Neural progenitor cell (in vitro differentiated cells): ENCODE results near the gene WDR36. TPM values are rescaled to one million over a fixed set of nuclear protein-coding genes. Genes with fewer than 3 reads are reported as not detected.

ENCODE experiments used
- DNase-seq: peaks from one replicate; pipeline ENCODE4 v3.0.0-alpha.2; 2016; ENCODE audit warnings: low spot score
- H2AFZ ChIP-seq: fragments of 200-600 bp; sonication (generic); replicated peaks from 2 replicates; pipeline ENCODE4 v1.6.1; 2016; ENCODE audit warnings: antibody characterized with exemption
- H3F3A ChIP-seq: fragments of 200-600 bp; sonication (generic); 2 replicates; pipeline ENCODE4 v1.6.1; 2016; ENCODE audit warnings: antibody characterized with exemption, low read depth
- H3K27ac ChIP-seq: fragments of 200-600 bp; sonication (generic); 2 replicates; pipeline ENCODE4 v1.5.1; 2016; ENCODE audit warnings: mild to moderate bottlenecking
- H3K27me3 ChIP-seq: fragments of 200-600 bp; sonication (generic); 2 replicates; pipeline ENCODE4 v1.6.1; 2016; ENCODE audit warnings: mild to moderate bottlenecking, moderate library complexity
- H3K36me3 ChIP-seq: fragments of 200-600 bp; sonication (generic); 2 replicates; pipeline ENCODE4 v1.5.1; 2016
- H3K4me1 ChIP-seq: fragments of 200-600 bp; sonication (generic); 2 replicates; pipeline ENCODE4 v1.6.1; 2016; ENCODE audit warnings: mixed run types
- H3K4me2 ChIP-seq: fragments of 200-600 bp; sonication (generic); 2 replicates; pipeline ENCODE4 v1.6.1; 2016
- H3K4me3 ChIP-seq: fragments of 200-600 bp; sonication (generic); 2 replicates; pipeline ENCODE4 v1.5.1; 2016
- H3K79me2 ChIP-seq: fragments of 200-600 bp; sonication (generic); 2 replicates; pipeline ENCODE4 v1.6.1; 2016; ENCODE audit warnings: low read depth
- H3K9ac ChIP-seq: fragments of 200-600 bp; sonication (generic); 2 replicates; pipeline ENCODE4 v1.6.1; 2016
- H3K9me3 ChIP-seq: fragments of 200-600 bp; sonication (generic); 2 replicates; pipeline ENCODE4 v1.5.1; 2016; ENCODE audit warnings: low read depth
- H4K20me1 ChIP-seq: fragments of 200-600 bp; sonication (generic); 2 replicates; pipeline ENCODE4 v1.6.1; 2016; ENCODE audit warnings: low read depth
- H3K27ac Mint-ChIP-seq: 3 replicates; pipeline ENCODE4 v1.8.0; 2021; ENCODE audit warnings: mixed read lengths
- H3K27me3 Mint-ChIP-seq: 2 replicates; pipeline ENCODE4 v1.8.0; 2022; ENCODE audit warnings: low read depth, mild to moderate bottlenecking, inconsistent platforms, moderate library complexity, mixed read lengths; ENCODE audit not compliant: insufficient read depth
- H3K36me3 Mint-ChIP-seq: 3 replicates; pipeline ENCODE4 v1.8.0; 2021; ENCODE audit warnings: mixed read lengths
- H3K4me1 Mint-ChIP-seq: 3 replicates; pipeline ENCODE4 v1.8.0; 2021; ENCODE audit warnings: mixed read lengths
- H3K4me3 Mint-ChIP-seq: 3 replicates; pipeline ENCODE4 v1.8.0; 2021; ENCODE audit warnings: mild to moderate bottlenecking, moderate library complexity, mixed read lengths
- H3K9me3 Mint-ChIP-seq: 3 replicates; pipeline ENCODE4 v1.8.0; 2020; ENCODE audit warnings: mixed read lengths
- EZH2 ChIP-seq: fragments of 200-600 bp; sonication (generic); IDR thresholded peaks from 2 replicates; pipeline ENCODE4 v1.6.1; 2017; ENCODE audit warnings: antibody characterized with exemption, mild to moderate bottlenecking, moderate library complexity
- EZH2phosphoT487 ChIP-seq: fragments of 200-600 bp; sonication (generic); IDR thresholded peaks from 2 replicates; pipeline ENCODE4 v1.6.1; 2017; ENCODE audit warnings: antibody characterized with exemption
- total RNA-seq: library from RNA; depleted of rRNA; stranded (reverse); fragments of >200 nt; gene quantifications from 2 replicates; pipeline ENCODE4 v1.2.3, GENCODE V29; 2015; ENCODE audit warnings: low replicate concordance
- TF ChIP-seq, protein P1 (sequence below): fragments of 200-600 bp; sonication (generic); IDR thresholded peaks from 2 replicates; pipeline ENCODE4 v1.5.1; 2017; ENCODE audit warnings: antibody characterized with exemption, mild to moderate bottlenecking

The WDR36 gene
- total RNA-seq, 1 donor from 2014 or later, result 60.1 TPM

DNA sequence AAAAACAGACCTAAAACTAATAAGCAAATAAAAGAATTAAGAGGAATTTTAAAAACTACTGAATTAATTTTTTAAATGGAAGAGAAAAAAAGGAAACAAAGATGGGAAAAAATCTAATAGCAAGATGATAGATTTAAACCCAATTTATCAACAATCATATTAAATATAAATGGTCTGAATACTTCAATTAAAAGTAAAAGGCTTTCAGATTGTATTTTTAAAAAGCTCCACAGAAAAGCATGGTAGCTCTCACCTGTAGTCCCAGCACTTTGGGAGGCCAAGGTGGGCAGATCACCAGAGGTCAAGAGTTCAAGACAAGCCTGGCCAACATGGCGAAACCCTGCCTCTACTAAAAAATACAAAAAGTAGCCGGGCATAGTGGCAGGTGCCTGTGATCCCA lies 32.0 kb upstream of the WDR36 start:
- Mint-ChIP-seq H3K9me3 (no peaks in the 10 kb centered on the region), H3K4me1 (no peaks in the 10 kb centered on the region), H3K27me3 (no peaks in the 10 kb centered on the region), H3K36me3 (no peaks in the 10 kb centered on the region), H3K4me3 (no peak overlapping the region), H3K27ac (no peak overlapping the region)
- H3K27ac ChIP-seq, result no peak overlapping the region
- no peak overlapping the region for H3K4me2 ChIP-seq
- no peaks in the 10 kb centered on the region for H3K9me3 ChIP-seq
- H3K4me1 ChIP-seq, result no peaks in the 10 kb centered on the region
- no peaks in the 10 kb centered on the region for H3K79me2 ChIP-seq
- H3K27me3 ChIP-seq, result no peaks in the 10 kb centered on the region
- no peak overlapping the region for H2AFZ ChIP-seq
- H3K9ac ChIP-seq, result no peak overlapping the region
- H3K36me3 ChIP-seq, result no peaks in the 10 kb centered on the region
- no peaks in the 10 kb centered on the region for H3F3A ChIP-seq
- H4K20me1 ChIP-seq, result no peaks in the 10 kb centered on the region
- TF ChIP-seq EZH2 (no peak), EZH2phosphoT487 (no peak)
- TF ChIP-seq, protein P1, sequence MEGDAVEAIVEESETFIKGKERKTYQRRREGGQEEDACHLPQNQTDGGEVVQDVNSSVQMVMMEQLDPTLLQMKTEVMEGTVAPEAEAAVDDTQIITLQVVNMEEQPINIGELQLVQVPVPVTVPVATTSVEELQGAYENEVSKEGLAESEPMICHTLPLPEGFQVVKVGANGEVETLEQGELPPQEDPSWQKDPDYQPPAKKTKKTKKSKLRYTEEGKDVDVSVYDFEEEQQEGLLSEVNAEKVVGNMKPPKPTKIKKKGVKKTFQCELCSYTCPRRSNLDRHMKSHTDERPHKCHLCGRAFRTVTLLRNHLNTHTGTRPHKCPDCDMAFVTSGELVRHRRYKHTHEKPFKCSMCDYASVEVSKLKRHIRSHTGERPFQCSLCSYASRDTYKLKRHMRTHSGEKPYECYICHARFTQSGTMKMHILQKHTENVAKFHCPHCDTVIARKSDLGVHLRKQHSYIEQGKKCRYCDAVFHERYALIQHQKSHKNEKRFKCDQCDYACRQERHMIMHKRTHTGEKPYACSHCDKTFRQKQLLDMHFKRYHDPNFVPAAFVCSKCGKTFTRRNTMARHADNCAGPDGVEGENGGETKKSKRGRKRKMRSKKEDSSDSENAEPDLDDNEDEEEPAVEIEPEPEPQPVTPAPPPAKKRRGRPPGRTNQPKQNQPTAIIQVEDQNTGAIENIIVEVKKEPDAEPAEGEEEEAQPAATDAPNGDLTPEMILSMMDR, result no peak
- no peak overlapping the region for H3K4me3 ChIP-seq
- no peak for DNase-seq

DNA sequence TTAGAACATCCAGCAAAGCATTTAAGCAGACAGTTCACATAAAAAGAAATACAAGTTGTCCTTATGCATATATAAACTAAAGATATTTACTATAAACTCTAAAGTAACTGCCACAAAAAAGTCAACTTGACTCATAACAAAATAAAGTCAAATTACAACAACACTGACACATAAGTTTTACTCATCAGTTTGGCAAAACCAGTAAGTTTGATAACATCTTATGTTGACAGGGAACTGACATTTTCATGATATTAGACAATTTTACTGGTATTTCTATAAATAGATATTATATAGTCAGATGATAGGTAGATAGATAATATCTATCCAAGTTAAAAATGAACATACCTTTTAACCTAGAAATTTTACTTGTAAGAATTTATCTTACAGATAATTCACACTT lies 30.5 kb upstream of the WDR36 start:
- H3K9ac ChIP-seq, result no peak overlapping the region
- H2AFZ ChIP-seq, result no peak overlapping the region
- no peaks in the 10 kb centered on the region for H3K4me1 ChIP-seq
- no peaks in the 10 kb centered on the region for H3K27me3 ChIP-seq
- Mint-ChIP-seq H3K27ac (no peak overlapping the region), H3K9me3 (no peaks in the 10 kb centered on the region), H3K27me3 (no peaks in the 10 kb centered on the region), H3K4me3 (no peak overlapping the region), H3K36me3 (no peaks in the 10 kb centered on the region), H3K4me1 (no peaks in the 10 kb centered on the region)
- no peak overlapping the region for H3K27ac ChIP-seq
- H3K36me3 ChIP-seq, result no peaks in the 10 kb centered on the region
- no peaks in the 10 kb centered on the region for H3F3A ChIP-seq
- H3K9me3 ChIP-seq, result no peaks in the 10 kb centered on the region
- no peak overlapping the region for H3K4me2 ChIP-seq
- H3K4me3 ChIP-seq, result no peak overlapping the region
- H4K20me1 ChIP-seq, result no peaks in the 10 kb centered on the region
- TF ChIP-seq EZH2phosphoT487, result no peak
- TF ChIP-seq, protein P1, result no peak
- TF ChIP-seq EZH2, result no peak
- DNase-seq, result no peak
- no peaks in the 10 kb centered on the region for H3K79me2 ChIP-seq

DNA sequence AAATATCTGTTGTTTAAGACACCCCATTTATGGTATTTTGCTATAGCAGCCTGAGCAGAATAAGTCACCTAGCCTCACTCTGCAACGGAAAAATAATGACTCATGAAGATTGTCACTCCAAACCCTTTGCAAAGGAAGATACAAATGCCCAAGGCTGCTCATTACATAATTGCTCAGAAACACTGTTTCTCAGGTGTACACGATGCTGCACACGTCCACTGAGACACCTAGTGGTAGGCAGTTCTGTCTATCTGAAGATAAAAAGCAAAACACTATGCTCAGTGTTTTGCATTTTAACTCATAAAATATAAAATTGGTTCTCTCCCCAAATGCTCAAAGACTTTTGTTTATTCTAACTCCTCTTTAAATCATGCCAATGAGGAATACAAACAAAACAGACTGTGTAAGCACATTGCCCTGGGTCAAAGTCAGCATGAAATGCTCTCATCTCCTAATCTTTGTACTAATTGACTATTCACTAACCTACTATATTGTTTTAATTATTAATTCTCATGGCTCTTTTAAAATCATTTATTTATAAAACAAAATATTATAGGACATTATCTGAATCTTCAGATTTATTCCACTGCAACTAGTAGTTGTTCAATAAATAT lies 28.3 kb upstream of the WDR36 start:
- TF ChIP-seq, protein P1, result peak; percentile 42
- TF ChIP-seq EZH2phosphoT487, result no peak
- no peak for TF ChIP-seq EZH2
- Mint-ChIP-seq H3K4me1 (no peaks in the 10 kb centered on the region), H3K27me3 (no peaks in the 10 kb centered on the region)

More for the DNA sequence above, 28.3 kb upstream of the WDR36 start:
- Mint-ChIP-seq H3K4me3 (no peak overlapping the region), H3K9me3 (no peaks in the 10 kb centered on the region), H3K27ac (no peak overlapping the region), H3K36me3 (no peaks in the 10 kb centered on the region)
- Histone ChIP-seq H3K4me3 (no peak overlapping the region), H3K9me3 (no peaks in the 10 kb centered on the region), H3K79me2 (no peaks in the 10 kb centered on the region), H3K4me2 (no peak overlapping the region), H3K27ac (no peak overlapping the region), H3K27me3 (peaks cover 19% of the 10 kb centered on the region), H3K36me3 (no peaks in the 10 kb centered on the region), H3K9ac (no peak overlapping the region), H3K4me1 (no peaks in the 10 kb centered on the region), H3F3A (no peaks in the 10 kb centered on the region), H4K20me1 (no peaks in the 10 kb centered on the region), H2AFZ (no peak overlapping the region)
- peak; percentile 27 for DNase-seq
